ENCODE results near the gene ILK.

Gene ILK

GRCh38 chr11:6638429-6638828 lies 34.9 kb downstream of the ILK start:
- no peak for DNase-seq

DNA sequence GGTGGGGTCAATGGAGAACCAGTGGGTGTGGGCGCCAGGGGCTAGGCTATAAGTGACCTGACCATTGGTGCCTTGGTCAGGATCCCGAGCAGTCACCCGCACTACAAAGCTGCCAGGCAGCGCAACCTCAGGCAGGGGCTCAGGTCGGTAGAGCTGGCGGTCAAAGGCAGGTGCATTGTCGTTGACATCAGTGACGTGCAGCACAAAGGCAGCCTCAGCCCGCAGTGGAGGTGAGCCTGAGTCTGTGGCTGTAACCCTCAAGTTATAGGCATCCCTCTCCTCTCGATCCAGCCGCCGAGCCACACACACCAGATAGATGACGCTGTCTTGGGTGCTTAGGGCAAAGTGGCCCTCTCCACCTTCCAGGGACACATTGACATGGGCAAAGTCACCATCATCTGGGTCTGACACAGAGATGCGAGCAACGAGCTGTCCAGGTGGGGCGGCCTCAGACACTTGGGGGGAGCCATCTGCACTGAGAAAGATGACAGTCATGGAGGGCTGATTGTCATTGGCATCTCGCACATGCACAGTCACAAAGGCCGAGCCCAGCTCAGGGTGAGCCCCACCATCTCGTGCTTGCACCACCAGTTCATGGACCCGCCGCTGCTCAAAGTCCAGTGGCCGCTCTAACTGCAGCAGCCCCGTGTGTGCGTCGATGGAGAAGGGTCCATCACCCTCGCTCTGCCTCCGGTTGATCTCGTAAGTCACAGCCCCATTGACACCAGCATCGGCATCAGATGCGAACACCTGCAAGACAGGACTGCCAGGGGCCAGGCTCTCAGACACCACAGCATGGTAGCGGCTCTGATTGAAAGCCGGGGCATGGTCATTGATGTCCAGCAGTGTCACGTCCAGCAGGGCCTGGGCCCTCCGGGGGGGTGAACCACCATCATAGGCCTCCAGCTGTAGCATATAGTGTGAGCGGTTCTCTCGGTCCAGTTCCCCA lies 36.7 kb downstream of the ILK start:
- no peak for DNase-seq

DNA sequence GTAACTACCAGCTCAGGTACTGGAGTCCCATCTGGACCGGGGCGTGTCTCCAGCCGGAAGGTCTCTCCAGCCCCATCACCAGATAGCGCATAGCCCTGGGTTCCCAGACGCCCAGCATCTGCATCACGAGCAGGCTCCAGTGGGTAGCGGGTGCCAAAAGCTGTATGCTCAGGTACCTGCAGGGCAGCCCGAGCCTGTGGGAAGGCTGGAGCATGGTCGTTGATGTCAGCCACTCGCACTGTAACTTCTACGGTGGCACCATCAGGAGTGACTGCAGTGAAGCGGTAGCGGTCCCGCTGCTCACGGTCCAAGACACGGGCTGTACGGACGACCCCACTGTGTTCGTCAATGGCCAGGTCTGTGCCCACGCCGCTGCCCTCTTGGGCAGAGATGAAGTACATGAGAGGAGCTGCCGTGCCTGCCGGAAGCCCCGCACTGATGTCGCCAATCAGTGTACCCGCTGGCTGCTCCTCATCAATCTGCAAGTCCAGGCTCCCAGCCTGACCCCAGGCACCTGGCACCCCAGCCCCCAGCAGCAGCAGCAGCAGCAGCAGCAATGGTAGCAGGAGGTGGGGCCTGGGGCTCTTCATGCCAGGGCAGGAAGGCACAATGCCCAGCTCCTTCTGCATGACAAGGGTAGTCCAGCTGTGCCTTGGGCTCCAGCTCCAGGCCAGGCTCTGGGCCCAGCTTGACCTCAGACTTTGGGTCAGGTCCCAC lies 37.6 kb downstream of the ILK start:
- DNase-seq = no peak

DNA sequence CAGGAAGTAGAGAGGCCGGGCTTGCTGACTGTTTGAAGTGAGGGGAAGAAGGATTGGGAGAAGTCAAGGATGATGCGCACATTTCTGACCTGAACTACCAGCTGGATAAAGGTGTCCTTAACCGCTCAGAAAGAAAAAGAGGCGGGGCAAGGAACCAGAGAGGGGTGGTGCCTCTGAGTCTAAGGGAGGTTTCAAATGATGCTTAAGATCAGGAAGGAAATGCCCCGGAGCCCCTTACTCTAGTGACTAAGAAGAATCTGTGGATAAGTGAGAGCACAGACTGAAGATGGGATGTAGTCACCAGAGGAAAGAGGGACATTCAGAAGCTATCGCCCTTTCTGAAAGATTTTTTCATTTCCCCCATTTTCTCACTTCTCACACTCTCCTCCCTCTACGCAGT lies 39.4 kb downstream of the ILK start:
- no peak for DNase-seq

GRCh38 chr11:6646071-6646470 lies 42.5 kb downstream of the ILK start:
- DNase-seq = no peak

GRCh38 chr11:6646576-6646917 lies 43.0 kb downstream of the ILK start:
- no peak for DNase-seq

DNA sequence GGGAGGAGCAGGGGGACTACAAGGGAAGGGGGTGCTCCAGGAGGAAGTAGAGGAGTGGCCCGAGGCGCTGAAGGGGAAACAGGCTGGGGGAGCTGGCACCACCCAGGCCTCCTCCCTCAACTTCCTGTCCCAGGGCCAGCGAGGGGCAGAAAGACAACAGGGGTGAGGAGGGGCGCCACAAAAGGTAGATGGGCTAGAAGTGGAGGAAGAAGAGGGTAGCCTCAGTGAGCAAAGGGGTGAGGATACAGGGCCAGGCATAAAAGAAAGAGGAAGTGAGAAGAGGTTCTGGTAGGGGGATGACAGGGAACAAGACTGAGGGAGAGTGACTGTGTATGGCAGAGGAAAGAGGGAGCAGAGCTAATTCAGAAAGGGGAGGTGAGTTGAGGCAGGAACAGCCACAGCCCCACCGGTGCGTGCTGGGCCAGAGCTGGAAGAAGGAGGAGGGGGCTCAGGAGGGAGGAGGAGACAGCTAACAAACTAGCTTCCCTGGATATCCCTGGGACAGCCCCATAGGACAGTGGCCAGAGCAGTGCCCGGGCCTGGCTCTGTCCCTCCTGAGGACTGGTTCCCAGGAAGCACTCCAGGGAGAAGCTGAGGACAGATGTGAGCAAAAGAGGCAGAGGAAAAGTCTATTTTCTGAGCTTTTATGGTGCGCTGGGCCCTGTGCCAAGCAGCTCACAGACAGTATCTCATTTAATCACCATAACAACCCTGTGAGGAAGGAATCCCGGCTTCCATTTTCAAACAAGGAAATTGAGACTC lies 43.5 kb downstream of the ILK start:
- no peak for DNase-seq

DNA sequence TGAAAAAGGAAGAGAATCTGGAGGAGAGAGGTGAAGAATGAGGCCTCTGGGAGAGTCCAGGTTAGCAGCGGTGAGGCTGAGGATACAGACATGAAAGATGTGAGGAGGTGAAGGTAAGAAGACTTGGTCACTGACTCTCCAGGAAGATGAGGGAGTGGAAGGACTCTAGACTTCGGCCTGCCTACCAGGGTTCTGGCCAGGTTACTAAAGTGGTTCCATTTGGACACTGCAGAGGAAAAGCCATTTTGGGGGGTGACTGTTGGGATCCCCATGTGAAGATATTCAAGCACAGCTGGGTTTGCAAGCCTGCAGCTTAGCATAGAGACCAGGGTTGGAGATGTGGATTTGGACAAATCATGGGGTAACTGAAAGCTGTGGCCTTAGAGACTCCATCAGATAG lies 44.3 kb downstream of the ILK start:
- DNase-seq = no peak

DNA sequence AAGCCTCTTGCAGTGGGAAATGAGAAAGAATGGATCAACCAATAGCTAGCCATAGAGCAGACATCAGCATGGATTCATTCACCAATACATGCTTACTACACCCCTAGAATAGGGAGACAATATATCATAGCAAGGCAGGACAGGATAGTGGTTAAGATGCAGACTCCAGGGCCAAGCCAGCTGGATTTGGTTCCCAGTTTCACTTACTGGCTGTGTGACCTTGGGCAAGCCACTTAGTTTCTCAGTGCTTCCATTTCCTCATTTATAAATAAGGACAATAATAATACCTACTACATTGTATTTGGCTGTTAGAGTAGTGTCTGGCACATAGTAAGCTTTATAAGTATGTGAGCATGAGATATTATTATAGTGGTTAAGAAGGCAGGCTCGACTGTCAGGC lies 44.9 kb downstream of the ILK start:
- no peak for DNase-seq

DNA sequence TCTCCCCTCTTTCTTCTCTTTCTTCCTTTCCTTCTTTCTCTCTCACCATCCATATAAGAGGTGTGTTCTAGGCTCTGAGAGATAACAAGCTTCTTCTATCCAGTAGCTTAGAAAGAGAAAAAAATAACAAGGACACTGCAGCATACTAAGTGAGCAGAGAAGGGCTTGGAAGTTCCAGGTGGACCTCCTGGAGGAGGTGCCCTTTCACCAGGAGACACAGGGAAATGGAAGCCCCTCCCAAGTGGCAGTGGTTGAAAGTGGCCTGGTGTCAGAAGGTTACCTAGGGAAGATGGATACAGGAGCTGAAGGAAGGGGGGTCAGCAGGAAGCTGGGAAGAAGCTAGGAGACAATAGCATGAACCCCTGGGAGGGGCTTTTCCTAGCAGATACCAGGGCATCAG lies 46.5 kb downstream of the ILK start:
- no peak for DNase-seq

GRCh38 chr11:6650980-6651379 lies 47.4 kb downstream of the ILK start:
- DNase-seq = no peak

DNA sequence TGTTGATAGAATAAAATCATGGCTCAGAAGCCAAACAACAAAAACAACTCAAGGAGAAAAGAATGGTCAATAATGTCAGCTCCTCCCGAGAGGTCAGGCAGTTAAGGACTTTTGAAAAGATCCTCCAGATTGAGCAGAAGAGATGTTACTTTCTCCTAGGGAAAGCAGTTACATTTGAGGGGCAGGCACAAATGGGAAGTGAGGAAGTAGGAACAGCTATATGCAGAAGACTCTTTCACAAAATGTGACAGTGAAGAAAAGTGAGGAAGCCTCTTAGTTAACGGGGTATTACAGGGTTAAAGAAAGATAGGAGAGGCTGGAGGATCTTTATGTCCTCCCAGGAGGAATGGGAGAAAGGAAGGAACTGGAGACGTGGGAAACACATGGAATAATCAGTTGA lies 48.6 kb downstream of the ILK start:
- no peak for DNase-seq

DNA sequence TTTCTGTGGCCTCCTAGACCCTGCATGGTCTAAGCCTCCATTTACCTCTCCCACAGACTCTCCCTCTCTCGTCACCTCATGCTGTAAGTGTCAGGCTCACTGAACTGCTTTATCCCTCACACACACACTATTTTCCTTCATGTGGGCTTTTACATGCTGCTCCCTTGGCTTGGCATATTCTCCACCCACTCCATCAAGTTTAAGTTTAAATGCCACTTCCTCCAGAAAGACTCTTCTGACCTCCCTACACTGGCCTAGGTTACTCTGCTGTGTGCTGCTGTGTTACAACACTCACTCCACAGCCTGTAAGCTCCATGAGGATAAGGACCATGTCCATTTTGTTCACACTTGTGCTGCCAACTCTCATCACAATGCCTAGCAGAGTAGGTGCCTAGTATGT lies 49.5 kb downstream of the ILK start:
- DNase-seq = no peak

GRCh38 chr11:6653656-6654055 lies 50.1 kb downstream of the ILK start:
- no peak for DNase-seq

DNA sequence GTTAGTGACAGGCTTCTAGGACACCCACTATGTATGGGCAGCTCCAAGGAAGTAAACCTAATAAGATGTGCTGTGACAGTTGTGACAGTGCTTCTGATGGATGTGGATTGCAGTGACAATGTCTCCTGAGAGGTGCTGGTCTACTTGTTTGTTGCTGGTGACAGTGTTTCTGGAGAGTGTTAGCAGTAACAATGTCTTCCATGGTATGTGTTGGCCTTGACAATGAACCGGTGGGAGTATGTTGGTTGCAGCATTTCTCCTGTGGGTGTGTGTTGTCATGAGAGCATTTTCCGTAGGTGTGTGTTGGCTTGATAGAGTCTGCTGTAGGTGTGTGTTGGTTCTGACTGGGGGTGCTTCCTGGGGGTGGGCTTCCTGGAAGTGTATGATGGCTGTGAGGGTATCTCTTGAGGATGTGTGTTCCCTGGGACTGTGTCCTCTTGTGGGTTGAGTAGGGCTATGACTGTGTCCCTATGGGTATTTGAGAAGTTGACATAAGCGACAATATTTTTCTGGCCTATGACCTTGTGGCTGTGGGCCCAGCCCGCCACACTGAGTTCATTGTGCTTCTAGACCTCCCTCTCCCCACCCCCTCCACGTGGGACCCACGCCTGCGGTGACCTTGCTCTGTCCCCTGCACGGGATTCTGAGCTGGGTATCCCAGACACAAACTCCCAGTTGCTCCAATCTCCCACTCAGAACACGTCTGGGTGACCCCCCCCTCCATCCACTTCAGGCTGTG lies 50.9 kb downstream of the ILK start:
- no peak for DNase-seq

DNA sequence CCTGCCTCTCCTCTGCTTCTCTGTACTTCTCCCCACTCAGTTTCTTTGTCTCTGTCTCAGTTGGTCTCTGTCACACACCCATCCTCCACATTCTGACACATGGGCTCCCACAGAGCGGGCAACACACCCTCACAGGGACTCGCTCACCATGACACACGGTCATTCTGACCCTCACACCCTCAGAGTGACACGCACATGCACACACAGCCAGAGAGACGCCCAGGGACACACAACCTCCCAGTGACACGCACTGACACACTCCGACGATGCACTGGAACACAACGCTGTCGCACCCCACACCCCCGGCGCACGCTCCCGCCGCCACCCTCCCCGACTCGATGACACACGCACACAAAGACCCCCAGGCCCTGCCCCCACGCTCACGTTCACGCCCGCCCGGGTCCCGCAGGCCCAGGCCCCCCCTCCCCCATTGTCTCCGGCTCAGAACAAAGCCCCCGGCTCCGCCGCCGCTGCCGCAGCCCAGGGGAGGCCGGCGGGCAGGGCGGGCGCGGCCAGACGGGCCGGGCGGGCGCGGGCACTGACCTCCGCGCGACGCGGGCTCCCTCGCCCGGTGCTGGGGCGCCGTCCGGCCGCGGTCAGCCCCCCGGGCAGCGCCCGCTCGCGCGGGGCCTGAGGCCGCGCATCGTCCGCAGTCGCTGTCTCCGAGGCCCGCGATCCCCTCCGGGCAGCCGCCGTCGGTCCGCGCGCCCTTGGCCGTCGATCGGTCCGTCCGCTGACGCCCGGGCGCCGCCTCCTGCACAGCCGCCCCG lies 51.6 kb downstream of the ILK start:
- DNase-seq = no peak

DNA sequence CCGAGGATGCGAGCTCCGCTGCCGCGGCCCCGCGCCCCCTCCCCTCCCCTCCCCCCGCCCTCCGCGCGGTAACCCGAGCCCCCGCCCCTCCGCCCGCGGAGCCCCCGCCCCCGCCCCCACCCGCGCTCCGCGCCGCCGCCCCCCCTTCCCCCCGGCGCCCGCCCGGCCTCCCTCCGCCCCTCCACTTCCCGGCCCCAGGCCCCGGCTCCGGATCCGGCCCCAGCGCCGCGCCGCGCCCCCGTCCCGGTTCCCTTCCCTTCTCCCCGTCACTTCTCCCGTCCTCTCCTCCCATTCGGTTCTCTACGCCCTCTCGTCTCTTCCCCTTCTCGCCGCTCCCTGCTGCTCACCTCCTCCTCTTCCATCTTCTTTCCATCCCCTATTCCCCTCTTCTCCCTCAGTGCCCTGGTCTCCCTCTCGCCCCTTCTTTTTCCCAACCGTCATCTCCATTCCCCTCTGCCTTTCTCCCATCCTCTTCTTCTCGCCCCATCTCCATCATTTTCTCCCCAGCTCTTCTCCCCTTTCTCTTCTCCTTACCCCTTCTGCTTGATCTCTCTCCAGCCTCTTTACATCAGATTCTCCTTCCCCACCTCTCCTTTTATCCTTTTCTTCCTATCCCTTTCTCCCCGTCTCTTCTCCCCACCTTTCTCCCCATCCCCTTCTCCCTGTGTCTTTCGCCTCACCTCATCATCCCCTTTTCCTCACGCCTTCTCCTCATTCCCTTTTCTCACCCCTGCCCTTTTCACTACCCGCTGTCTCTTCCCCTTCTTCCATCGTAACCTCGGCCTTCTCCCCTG lies 52.4 kb downstream of the ILK start, which contains the start of gene DCHS1:
Gene DCHS1, minus strand, starts transcription at position 20 of the 794 bp plus-strand sequence. CDS start 14,196 bp downstream, outside the sequence.
- DNase-seq = peak; percentile 41

DNA sequence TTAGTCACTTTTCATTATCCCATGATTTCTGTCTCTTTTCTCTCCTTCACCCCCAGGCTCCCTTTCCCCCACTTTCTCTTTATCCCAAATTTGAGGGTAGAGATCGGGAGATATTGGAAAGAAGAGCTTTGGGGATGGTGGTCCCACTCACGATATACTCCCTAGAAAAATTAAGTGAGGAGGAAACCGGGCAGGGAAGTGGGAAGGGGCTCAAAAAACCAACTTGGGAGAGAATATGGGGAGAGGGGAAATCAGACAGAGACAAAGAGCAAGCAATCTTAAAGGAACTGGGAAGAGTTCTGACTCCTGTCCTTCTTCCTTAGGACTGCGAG lies 53.0 kb downstream of the ILK start:
- no peak for DNase-seq

DNA sequence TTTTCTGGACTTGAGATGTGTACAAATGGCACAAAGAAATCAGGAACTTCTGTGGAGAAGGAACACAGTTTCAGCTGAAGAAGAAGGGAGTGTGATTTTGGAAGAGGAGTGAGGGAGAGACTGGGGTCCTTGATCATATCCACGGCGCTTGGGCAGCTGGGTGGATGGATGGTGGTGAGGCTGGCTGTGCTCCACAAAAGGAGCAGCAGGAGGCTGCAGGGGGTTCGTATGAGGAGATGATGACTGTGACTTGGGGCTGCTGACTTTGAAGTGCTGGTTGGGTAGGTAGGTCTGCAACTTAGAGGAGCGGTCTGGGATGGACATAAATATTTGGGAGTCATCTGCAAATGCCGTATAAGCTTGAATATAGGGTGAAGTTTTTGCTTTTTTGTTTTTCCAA lies 53.4 kb downstream of the ILK start:
- no peak for DNase-seq

DNA sequence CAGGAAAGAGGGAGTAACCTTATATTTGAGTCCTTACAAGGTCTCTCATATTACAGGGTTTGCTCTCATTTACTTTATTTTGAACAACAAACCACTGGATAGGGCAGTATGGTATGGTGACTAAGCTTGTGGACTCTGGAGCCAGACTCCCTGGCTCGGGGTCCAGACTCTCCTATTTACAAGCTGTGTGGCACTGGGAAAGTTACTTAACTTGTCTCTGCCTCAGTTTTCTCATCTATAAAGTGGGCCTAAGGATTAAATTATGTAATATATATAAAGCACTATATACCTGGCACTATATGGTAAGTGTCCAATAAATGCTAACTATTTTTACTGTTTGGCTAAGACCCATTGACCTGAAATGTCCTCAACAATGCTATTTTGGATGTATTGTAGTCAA lies 53.8 kb downstream of the ILK start:
- DNase-seq = no peak

GRCh38 chr11:6658647-6659046 lies 55.1 kb downstream of the ILK start:
- no peak for DNase-seq
